Activated CD8-positive, alpha-beta memory T cell treated with anti-CD3 and anti-CD28 coated beads for 48 hours (primary cell): ENCODE data around the gene SGSM2.

Experiments used
- DNase-seq, 3 experiments: peaks; one replicate each; pipeline ENCODE4 v3.0.0-alpha.2; 2020; ENCODE audit warnings: low read depth in 2 of 3, low spot score in 2 of 3

Gene SGSM2

DNA sequence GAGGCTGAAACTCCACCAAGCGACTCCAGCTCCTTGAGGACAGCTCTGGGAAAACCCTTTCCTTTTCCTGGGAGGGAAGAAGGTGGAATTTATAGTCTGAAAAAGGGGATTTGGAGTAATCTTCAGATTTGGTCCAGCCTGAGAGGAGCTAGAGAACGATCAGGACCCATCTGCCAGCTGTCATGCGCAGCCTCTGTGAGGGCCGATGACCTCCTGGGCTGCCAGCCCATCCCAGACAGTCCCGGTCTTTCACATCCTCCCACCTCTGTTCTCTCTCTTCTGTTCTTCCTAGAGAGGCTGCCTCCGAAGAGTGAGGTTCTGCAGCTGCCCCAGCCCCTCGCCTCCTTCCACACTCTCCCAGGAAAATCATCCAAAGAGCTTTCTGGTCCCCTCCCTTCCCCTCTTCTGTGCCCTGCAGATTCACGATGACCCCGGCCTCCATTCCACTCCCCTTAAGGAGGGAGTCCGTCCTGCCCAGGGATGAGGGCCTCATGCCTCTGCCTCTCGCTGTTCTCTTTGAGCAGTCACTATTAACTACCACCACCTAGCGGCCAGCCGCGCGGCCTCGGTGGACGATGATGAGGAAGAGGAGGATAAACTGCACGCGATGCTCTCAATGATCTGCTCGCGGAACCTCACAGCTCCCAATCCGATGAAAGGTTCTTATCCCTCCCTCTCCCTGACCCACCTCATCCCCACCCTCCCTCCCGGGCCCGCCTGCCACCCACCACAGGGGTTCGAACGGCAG is 29.6 kb downstream of the SGSM2 start:
- DNase-seq: no peak

DNA sequence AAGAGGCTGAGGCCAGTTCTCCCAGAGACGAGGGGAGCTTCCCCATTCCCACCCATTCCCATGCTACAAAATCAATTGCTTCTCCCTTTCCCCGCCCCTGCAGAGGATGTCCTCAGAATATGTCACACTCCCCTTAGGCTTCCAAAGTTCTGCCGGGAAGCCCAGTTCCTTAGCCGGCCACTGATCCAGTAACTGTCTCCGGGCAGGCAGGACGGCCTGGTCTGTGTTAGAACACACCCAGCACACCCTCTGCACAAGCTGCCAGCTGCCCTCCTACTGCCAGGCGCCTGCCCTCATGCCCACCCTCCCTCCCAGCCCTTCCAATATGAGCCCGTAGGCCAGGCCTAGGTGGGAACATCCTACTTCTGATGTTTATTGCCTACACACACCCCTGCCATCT is 31.1 kb downstream of the SGSM2 start:
- DNase-seq: no peak

DNA sequence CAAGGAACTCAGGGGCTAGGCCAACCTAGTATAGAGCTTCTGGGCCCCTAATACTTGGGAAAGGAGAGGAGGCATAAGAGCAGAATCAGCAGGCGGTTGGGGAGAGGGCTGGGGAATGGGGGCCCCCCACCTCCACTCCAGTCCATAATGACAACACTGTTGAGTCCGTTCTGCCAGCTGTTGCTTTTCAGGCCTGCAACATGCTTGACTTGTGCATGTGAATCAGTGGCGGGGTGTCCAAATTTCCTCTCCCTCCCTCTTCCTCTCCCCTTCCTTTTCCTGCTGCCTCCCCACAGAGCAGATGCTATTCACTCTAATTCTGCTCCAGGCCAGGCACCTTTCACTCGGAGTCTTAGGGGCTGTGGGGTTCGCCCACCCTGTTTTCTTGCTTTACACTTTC is 31.7 kb downstream of the SGSM2 start:
- DNase-seq: no peak

DNA sequence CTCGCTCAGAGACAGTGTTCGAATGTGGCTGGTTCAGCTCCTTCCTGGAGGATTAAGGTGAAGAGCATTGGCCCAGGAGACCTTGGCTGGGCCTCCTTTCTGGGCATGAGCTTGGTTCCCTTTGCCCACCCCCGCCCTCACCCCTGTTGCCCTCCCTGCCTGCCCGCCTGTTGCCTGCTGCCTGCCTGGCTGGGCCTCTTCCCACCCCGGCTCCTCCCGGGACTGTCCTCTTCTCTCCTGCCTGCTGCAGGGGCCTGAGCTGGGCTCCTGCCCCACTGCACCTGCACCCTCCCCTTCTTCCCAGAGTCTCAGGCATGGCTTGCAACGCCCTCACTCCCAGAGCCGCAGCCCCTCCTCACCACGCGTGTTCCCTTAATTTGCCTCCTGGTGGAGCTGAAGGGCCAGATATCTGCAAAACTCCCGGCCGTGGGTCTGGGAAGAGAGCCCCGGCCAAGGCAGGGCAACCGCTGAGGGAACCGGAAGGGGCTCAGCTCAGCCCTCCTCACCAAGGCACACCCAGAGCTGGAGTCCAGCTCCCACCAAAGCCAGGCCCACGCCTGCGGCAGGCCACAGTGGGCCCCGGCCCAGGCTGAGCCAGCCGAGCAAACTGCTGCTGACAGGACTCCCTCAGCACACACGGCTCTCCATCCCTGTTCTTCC is 32.4 kb downstream of the SGSM2 start:
- DNase-seq: no peak

DNA sequence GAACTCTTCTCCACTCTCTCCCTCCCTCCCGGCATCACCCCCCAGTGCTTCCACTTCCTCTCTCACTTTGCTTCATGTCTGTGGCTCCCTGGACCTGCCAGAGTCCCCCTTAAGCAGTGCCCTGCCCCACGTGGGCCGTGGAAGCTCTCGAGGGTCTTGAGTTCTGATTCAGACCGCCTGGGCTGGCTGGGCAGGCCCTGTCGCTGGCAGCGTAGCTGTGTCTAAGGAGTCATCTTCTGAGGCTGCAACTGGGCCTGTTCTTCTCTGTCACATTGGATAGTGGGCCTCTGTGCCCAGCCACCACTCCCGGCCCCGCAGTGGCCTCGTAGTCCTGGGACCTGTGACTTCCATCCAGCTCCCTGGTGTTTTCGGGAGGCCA is 32.9 kb downstream of the SGSM2 start:
- DNase-seq: no peak

DNA sequence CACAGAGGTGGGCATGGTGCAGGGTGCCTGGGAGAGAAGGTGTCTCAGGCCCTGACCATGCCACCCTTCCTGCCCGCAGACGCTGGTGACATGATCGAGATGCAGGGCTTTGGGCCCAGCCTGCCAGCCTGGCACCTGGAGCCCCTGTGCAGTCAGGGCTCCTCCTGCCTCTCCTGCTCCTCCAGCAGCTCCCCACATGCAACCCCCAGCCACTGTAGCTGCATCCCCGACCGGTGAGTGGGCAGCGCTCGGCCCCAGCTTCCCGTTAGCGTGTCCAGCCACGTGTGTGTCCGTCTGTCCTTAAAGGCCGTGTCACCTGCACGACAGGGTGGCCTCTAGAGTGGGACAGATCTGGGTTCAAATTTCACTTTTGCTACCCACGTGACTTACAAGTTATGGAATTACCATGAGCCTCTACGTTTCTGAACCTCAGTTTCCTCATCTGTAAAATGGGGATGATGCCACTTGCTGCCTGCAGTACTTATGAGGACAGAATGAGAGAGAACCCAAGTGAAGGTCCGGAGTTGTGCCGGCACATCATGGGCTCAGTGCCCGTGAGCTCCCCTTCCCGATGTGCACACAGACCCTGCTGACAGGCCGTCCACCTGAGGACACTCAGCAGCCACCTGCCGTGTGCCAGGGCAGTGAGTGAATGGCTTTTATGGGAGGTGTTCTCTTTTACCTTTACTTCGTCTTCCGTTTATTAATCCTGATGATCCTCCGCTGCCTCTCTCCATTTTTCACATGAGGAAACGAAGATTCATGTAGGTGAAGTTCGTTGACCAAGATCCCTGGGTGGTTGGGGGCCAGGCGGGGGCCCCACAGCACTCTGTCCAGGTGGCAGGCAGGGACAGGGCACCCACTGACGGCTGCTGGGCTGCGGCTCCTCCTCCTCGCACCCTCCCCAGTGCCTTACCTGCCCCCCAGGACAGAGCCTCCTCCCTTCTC is 34.2 kb downstream of the SGSM2 start:
- no peak for DNase-seq

DNA sequence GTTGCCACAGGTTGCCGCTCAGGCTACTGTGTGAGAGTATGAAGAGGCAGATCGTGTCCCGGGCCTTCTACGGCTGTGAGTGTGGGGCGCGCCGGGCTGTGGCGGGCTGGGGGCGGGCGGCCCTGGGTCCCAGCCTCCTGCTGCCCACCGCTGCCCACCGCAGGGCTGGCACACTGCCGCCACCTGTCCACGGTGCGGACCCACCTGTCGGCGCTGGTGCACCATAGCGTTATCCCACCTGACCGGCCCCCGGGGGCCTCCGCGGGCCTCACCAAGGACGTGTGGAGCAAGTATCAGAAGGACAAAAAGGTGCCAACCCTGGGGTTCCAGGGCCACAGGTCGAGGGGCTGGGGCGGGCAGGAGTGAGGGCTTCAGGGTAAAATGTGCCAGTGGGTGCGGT is 34.9 kb downstream of the SGSM2 start:
- DNase-seq: no peak

DNA sequence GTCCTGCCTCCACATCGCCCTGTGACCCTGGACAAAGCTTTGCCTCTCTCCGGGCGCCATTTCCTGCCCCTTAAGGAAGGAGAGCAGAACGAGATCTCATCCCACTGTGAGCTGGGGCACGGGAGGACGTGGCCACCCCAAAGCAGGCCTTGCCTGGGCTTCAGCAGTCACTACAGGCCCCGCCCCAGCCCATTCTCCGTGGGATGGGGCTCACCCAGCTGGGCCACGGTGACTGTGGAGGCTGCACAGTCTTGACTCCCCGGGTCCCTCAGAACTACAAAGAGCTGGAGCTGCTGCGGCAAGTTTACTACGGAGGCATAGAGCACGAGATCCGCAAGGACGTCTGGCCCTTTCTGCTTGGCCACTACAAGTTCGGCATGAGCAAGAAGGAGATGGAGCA is 35.4 kb downstream of the SGSM2 start:
- DNase-seq: no peak

DNA sequence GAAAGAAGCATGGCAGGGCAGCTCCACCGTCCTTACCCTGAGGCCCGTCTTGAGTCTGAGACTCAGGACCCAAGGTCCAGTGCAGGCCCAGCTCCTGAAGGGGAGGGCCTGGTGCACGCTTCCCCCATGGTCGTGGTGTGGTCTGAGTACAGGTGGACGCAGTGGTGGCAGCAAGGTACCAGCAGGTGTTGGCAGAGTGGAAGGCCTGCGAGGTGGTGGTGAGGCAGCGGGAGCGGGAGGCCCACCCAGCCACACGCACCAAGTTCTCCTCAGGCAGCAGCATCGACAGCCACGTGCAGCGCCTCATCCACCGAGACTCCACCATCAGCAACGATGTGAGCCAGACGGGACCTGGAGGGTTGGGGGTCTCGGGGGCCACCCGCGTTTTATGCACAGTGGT is 35.9 kb downstream of the SGSM2 start:
- no peak for DNase-seq

DNA sequence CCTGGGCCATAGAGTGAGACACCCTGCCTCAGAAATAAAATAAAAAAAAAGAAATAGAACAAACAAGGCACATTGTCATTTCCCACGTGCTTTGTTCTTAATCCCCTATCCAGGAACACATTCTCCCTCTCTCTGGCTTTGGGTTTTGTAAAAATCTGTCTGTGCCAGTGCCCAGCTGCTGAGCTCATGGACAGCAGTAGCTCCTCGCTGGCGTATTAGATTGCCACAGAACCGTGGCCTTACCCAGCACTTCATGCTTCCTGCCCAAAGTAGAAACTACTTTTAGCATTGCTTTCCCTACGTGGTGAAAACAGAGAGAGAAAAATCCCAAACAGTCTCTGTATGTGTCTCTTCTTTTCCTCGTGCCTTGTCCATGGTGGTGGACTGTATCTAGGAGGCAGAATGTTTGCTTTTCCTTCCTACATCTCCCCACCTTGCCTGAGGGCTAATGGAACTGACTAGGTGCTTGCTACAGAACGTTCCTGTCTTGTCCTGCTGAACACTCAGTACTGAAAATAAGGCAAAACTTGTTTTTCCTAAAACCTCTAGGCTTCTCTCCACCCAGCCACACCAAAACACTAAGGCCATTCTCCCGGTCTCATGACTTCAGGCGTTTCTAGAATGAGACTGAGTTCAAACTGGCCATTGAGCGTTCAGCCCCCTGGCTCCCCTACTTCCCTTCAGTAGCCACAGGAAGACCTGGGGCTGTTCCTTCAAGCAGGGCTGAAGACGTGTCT is 37.4 kb downstream of the SGSM2 start:
- no peak for DNase-seq

DNA sequence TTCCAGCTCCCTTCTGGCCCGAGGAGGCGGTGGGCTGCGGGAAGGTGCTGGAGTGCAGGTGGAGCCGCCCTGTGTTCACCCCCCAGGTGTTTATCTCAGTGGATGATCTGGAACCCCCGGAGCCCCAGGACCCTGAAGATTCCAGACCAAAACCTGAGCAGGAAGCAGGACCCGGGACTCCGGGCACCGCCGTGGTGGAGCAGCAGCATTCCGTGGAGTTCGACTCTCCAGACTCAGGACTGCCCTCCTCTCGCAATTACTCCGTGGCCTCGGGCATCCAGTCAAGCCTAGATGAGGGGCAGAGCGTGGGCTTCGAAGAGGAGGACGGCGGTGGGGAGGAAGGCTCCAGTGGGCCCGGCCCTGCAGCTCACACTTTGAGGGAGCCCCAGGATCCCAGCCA is 38.1 kb downstream of the SGSM2 start:
- DNase-seq: no peak

DNA sequence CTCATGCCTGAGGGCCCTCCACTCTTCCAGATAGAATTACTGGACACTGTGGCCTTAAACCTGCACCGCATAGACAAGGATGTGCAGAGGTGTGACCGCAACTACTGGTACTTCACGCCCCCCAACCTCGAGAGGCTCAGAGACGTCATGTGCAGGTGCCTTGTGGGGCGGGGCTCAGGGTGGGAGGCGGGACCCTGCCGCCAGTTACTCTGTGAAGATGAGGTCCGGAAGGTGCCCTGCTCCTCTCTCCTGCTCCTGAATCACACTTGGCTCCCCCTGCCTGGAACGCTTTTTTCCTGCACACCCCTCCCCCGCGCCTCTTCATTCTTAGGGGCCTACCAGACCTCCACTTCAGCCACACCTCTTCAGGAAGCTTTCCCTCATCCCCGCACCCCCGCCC is 38.8 kb downstream of the SGSM2 start:
- no peak for DNase-seq

DNA sequence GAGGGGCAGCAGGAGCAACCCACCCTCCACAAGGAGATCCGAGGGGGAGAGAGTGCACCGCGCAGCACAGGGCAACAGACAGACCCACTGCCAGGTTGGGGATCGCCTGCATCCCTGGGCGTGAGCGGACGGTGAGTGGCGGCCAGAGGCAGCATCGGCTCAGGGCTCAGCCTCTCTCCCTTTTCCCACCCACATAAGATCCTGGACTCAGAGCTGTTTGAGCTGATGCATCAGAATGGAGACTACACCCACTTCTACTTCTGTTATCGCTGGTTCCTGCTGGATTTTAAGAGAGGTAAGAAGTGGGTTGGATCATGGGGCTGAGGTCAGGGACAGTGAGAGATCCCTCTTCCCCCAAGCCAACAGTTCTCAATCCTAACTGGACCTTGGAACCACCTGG is 40.4 kb downstream of the SGSM2 start:
- no peak for DNase-seq

DNA sequence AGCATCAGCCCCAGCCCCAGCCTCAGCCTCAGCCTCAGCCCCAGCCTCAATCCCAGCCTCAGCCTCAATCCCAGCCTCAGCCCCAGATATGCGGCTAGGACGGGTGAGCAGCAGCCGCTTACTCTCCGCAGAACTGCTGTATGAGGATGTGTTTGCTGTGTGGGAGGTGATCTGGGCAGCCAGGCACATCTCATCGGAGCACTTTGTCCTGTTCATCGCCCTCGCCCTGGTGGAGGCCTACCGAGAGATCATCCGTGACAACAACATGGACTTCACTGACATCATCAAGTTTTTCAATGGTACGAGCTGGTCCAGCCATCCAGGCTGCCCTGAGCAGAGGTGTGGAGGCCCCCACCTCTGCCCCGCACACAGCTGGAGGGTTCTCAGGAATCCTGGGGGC is 41.6 kb downstream of the SGSM2 start:
- no peak for DNase-seq

DNA sequence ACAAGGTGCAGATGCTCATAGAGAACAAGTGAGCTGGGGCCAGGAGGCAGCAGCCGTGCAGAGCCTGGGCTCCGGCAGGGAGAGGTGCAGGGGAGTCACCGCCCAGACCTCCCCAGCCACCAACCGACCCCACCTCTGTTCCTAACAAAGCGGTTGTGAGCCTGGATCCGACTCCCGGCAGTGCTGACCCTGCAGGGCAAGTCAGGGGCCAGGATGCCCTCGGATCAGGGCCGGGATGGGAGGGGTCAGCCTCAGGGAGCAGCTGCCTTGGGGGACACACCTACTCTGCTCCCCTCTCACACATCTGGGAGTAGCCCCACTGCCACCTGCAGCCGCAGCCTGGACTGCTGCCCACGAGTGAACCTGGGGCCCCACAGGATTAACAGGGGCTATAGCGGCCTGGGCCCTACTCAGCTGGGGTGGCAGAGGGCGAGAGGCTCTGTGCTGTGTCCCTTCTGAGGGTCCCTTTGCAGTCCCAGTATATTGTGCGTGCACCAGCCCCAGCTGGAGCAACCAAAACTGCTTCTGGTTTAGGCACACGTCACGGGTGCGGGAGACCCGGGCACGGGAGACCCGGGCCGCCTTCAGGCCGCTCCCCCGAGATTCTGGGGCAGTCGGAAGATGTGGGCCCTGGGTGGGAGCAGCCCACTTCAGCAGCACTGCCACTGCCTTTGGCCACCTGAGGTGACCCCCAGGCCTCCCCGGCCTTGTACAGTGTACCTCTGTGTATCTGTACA is 42.4 kb downstream of the SGSM2 start:
- no peak for DNase-seq

DNA sequence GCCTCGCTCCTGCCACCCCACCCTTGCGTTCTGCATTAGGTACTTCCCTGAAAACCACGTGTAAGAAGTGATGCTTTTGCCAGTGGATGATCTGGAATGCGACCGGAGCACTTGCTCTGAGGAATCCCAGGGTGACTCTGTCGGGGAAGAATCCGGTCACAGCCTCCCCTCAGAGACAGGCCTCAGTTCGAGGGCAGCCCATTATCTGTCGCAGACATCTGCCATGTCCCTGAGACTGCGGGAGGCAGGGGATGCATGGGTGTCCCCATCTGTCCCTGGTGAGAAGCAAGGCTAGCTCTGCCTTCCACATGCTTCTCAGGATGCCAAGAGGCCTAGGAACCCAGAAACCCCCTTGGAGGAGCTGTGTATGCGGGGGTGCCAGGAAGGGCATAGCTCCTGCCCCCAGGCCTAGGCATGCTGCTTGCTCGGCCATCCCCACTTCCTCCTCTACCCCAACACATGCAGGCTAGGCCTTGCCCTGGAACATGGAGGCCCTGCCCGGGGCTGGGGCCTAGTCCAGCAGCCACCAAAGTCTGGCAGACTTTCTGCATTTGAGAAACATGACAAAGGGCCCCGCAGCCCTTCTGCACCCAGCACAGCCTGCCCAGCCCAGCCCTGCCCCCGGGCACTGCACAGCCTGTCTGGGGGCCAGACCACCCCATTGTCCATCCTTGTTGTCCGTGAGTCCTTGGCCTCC is 43.1 kb downstream of the SGSM2 start:
- no peak for DNase-seq

DNA sequence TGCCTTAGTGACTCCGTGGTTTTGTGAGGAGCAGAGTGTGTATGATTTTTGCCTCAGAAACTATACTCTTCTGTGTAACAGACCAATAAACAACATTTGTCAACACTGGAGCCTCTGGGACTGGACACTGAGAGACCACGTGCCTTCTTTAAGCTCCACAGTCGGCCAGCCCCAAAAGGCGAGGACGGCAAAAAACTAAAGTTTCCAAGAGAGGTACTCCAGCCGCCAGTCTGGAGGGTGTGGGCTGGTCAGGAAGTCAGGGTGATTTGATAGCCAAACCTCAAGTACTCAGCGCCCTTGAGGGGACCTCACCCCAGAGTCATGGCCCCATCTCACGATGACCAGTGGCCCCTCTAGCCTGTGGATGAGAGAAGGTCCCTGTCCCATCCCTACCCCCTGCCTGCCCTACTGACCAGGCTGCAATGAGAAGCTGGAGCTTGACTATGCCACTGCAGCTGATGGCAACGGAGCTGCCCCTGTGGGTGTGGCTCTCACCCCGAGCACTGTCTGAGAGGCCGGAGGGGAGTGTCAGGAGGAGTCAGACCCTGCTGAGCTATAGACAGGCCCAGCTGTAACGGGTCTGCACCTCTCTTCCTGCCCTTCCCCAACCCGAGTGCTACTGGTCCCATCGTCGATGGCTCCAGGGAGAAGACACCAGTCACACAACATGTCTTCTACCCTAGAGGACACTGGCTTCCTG is 43.8 kb downstream of the SGSM2 start:
- no peak for DNase-seq

DNA sequence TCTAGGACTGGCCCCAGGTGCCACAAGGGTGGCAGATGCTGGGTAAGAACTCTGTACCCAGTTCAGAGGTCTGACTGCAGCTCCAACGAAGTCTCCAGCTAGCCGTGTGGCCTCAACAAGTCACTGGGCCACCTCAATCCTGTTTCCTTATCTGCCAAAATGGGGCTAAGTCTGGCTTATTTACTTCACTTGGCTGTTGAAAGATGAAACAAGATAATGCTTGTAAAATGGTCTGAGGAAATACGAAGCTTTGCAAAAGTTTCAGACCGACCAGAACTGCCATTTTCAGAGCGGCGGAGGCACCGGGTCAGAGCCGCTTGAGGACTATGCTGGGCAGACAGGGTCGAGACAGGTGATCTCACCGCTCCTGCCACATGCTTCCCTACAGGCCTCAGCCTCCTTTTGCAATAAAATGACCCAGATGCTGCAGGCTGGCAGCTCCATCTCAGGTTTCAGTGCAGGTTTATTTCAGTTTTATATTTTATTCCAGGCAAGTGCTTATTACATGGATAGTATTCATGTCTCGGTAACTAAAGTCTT is 46.4 kb downstream of the SGSM2 start:
- DNase-seq: no peak

DNA sequence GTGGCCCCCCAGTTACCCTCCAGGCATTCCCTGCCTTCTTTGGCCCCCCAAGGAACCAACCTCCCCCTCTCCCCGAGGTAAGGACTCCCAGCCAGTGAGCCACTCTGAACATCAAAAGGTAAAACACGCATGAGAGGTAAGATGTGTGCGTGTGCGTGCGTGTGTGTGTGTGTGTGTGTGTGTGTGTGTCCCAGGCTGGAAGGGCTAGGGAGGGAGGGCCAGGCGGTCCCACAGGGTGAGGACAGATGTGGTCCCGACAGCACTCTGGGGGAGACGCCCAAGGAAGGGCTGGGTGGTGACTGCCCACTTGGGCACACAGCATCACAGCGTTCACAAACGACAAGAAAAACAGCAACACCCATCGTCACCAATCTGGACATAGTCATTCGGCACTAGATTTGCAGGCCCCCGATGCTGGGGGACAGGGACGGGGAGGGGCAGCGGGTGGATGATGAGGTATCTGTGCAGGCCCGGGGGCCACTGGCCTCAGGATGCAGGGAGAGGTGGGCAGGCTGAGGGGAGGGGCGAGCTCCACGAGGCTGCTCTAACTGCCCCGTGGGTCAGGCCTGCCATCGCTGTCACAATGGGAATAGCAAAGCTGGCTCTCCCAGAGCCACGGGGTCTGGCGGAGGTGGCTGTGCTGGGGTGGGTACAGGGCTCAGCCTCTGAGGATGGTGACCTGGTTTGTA is 47.3 kb downstream of the SGSM2 start:
- no peak for DNase-seq
